Kasumi-1 (cell line): ENCODE data around the gene CCDC54.
"Not testable (repeated sequence)": the region's sequence is repeated elsewhere in the genome, so short reads cannot be mapped to it uniquely, and the experiment has no call there.

Experiments
- DNase-seq, 2 experiments: peaks; one replicate each; lab custom pipeline; 2025; lab: John Stamatoyannopoulos, UW

Gene CCDC54

GRCh38 chr3:107377151-107377550 is at the start of gene CCDC54:
CCDC54 (plus strand) TSS chr3:107377439; CDS start chr3:107377588, 149 bp downstream.
- no peak for DNase-seq

GRCh38 chr3:107328069-107328468 is 49.2 kb upstream of the CCDC54 start:
- peak; percentile 3 to 42 for DNase-seq

DNA sequence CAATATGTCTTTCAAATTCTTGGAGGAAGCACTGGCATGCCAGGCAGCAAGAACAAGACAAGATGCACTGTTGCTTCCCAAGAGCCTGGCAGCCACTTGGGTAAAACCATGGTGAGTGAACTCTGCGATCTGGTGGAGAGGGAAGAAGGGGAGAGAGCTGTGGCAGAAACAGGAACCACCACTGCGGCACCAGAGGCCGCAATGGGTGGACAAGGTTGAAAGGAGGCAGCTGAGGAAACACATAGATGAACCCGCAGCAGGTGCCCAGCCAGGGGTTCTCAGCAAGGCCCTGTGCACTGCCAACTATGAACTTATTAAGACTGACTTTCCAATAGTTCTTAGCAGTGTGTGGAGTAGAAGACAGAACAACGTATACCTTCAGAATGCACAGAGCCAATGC is 48.2 kb upstream of the CCDC54 start:
- no peak for DNase-seq

DNA sequence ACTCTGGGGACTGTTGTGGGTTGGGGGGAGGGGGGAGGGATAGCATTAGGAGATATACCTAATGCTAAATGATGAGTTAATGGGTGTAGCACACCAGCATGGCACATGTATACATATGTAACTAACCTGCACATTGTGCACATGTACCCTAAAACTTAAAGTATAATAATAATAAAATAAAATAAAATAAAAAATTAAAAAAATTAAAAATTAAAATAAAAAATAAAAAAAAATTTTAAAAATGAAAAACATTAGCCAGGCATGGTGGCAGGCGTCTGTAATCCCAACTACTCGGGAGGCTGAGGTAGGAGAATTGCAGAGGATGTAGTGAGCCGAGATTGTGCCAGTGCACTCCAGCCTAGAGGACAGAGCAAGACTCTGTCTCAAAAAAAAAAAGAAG is 37.5 kb upstream of the CCDC54 start:
- not testable (repeated sequence) for DNase-seq

GRCh38 chr3:107344722-107345121 is 32.5 kb upstream of the CCDC54 start:
- no peak for DNase-seq

DNA sequence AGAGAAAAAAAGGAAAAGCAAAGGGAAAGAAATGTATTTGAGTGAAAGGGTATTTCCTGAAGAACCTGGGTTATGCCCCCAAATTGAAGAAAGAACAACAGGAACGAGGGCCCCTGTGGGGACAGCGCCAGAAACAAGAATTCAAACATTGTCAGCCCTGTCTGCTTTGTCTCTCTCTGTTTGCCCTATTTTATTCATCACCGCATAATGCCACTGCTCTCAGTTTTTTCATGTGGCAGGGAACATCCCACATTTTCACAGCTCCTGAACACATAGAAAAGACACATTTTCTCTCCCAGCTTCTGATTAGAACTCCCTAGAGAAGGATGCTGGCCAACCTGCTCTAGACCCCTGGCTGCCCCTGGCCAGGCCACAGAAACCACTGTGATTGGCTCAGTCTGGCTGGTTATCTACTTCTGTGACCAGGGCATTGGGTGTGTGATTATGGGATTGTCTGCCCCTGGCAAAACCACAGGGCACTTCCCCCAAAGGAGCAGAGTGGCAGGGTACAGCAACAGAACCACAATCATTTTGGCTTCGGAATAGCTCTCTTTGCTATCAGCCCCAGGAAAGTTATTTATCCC is 31.3 kb upstream of the CCDC54 start:
- DNase-seq, result no peak

GRCh38 chr3:107346564-107346963 is 30.7 kb upstream of the CCDC54 start:
- peak in 1 of 2 experiments; percentile 7 for DNase-seq

- peak in 1 of 2 experiments; percentile 19 for DNase-seq
Observed at GRCh38 chr3:107347751-107348150, 29.5 kb upstream of the CCDC54 start.

DNA sequence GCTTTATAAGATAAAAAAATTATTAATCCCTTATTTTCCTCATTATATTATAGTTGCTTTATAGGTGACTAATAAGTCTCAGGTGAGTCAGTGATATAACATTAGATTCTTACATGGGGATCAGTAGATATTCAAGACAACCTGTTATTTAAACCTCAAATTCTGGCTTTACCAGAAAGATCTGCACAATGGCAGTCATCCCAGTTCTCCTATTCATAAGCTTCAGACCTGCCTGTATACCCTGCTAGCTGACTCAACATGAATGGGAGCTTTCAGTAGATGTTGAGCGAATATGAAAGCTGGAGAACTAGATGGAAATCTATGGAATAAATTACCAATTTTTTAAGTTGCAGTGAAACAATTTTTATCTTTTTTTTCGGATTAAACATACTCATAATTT is 20.5 kb upstream of the CCDC54 start:
- DNase-seq, result no peak

- no peak for DNase-seq
Observed at GRCh38 chr3:107361633-107362032, 15.6 kb upstream of the CCDC54 start.

DNA sequence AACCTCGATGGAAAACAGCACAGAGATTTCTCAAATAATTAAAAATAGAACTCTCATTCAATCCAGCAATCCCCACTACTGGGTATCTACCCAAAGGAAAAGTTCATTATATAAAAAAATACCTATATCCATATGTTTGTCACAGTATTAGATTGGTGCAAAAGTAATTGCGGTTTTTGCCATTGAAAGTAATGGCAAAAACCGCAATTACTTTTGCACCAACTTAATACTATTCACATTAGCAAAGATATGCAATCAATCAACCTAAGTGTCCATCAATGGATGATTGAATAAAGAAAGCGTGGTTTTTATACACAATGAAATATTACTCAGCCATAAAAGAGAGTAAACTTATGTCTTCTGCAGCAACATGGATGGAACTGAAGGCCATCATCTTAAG is 12.2 kb upstream of the CCDC54 start:
- DNase-seq, result no peak

GRCh38 chr3:107366766-107367165 is 10.5 kb upstream of the CCDC54 start:
- no peak for DNase-seq

DNA sequence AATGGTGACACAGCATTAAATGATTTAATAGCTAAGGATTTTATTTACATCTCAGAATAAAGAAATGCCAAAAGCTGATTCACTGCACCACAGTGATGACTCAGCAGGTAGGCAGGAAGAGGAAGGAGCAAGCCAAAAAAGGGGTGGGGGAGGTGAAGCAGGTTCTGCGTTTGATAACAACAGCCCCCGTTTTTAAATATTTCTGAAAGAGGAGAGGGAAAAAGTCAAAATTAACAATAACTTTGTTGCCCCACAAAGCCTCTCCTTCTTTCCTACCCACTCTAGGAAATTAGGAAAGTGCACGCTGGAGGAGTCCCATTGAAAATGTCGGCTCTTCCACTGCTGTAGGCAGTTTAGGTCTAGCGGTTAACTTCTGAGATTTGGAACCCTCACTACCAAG is 9.9 kb upstream of the CCDC54 start:
- peak in 1 of 2 experiments; percentile 5 for DNase-seq

- DNase-seq, result no peak
Observed at GRCh38 chr3:107368654-107369398, 8.4 kb upstream of the CCDC54 start.

DNA sequence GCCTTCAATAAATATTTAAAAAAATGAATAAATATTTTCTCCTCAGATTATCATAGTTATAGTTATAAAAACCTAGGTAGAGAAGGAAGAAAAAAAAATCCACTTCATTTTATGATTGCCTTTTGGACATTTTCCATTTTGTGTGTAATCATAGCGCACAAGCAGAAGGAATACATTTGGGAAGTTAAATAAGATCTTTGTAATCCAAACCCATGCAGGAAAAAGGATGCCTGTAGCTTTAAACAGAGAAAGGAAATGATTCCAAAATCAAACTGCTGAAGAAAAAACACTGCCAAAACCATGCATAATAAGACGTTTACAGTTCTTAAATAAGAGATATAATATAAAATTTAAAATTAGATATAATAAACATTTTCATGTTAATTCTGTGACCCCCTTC is 7.4 kb upstream of the CCDC54 start:
- no peak for DNase-seq

DNA sequence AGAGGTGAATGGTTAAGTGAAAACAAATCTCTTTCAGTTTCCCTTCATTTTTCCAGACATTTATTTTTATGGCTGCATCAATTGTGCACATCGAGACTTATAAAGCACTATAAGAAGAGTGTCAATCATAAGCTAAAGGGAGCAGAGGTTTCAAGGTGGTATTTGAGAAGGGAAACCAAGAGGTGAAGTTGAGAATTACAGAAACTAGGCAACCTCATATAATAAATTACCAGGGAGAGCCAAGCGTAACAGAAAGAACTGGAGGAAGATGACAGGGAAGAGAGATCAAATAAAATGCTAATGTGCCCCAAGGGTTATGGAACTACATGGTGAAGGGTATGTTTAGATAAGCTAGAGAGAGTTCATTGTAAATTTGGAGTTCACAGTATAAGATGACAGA is 6.3 kb upstream of the CCDC54 start:
- DNase-seq, result no peak

GRCh38 chr3:107372506-107372905 is 4.7 kb upstream of the CCDC54 start:
- no peak for DNase-seq

- DNase-seq, result no peak
Observed at GRCh38 chr3:107373896-107374295, 3.3 kb upstream of the CCDC54 start.

DNA sequence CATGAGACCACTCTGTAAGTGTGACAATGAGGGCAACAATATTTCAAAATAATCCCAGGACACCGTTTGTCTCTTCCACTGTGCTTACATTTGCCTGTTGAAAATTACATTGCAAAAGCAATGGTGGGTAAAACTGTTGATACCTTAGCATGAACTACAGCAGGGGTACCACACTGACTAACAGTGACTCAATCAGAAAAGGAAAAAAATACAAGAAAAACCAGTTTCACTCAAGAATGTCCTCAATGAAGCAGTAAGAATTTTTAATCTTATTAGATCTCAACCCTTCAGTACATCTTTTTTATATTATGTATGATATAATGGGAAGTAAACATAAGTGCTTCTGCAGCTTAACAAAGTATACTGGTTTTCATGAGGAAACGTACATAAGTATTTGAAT is 1.6 kb upstream of the CCDC54 start:
- DNase-seq, result no peak

DNA sequence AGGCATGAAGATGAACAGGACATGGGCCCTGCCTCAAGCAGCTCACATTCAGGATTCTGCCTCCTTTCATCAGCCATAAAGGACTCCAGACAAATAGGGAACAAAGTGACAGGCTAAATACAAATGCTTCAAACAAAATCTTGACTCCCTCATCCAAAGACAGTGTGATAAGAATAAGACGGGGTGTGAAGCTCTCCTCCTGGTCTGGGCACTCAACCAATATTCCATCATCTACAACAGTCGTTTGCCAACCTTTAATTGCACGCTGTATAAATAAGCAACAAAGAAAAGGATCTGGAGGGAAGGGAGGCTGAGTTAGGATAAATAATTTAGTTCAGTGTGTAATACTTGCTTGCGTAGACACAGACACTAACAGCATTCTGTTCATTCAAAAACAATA is 5.4 kb downstream of the CCDC54 start:
- no peak for DNase-seq

- no peak for DNase-seq
Observed at GRCh38 chr3:107384428-107384827, 7.2 kb downstream of the CCDC54 start.

DNA sequence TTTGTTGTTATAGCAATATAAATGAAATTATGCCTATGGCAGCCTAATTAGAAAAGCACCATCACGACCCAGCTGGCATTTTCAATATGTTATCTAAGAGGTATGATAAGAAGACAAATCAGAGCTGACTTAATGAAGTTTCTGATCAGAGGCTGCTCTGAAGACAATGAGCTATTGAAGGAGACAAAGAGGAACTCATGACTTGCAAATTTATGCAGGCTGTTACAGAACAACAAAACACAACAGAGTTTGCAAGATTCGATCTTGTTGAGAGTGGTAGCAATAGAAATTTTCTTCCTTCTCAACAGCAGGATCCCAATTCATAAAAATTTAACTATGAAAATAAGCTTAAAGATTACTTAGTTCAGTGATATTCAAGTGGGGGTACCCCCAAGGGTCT is 7.7 kb downstream of the CCDC54 start:
- DNase-seq, result no peak

DNA sequence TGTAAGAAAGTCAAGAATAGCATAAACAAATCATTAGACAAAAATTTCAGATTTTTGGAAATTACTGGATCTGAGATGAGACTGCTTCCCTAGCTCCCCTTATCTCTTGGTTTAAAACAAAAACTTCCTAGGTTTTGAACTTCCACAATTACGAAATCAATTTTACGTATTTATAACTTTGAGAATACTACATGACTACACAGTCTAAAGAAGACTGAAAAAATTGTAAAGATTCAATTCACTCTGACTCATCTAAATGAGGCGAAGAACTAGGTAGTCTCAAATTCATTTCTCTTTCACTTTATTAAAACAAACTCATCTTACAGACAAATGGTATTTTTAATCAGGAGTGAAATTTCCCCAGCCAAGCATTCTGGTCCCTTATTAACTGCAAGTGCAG is 10.3 kb downstream of the CCDC54 start:
- no peak for DNase-seq
